NCI-H446 treated with DMSO at 0.1 percent for 48 hours (cell line): Measurements from ENCODE around the gene ZSCAN5A.
A peak's percentile ranks its signal among the peaks of the same experiment; 100 is the strongest.
"Not testable (repeated sequence)": the region's sequence is repeated elsewhere in the genome, so short reads cannot be mapped to it uniquely, and the experiment has no call there.

Source experiments
- DNase-seq: peaks from one replicate; lab custom pipeline; 2025; lab: John Stamatoyannopoulos, UW

Gene ZSCAN5A, protein sequence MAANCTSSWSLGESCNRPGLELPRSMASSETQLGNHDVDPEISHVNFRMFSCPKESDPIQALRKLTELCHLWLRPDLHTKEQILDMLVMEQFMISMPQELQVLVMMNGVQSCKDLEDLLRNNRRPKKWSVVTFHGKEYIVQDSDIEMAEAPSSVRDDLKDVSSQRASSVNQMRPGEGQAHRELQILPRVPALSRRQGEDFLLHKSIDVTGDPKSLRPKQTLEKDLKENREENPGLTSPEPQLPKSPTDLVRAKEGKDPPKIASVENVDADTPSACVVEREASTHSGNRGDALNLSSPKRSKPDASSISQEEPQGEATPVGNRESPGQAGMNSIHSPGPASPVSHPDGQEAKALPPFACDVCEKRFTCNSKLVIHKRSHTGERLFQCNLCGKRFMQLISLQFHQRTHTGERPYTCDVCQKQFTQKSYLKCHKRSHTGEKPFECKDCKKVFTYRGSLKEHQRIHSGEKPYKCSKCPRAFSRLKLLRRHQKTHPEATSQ

DNA sequence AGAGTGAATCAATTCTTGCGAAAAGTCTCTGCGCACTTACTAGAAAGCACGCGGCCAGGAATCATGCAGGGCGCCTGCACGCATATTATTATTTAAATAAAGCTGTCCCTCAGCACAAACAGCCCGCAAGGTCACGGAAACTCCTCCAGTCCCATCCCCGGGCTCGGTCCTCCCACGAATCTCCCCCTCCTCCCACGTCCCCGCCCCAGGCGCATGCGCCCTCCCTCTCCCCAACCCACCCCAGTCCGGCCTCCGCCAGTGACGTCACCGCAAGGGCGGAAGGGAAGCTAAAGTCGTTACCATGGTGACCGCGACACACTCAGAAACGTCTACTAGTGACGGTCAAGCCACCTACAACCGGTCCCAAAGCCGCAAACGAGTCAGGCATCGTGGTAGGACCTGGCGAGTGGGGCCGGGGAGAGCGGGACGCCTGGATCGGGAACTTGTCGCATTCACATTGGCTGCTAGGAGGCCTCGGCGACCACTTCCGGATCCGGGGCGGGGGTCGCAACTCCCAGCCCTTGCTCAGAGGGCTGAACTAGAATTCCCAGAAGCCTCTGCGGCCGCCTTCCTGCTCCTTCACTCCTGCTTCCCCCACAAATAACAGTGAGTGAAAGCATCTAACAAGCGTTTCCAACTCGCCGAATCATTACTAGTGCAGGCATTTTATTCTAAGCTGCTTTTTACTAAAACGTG lies at the start of gene ZSCAN5A:
Gene ZSCAN5A (minus strand): TSS at position 459 of the 696 bp plus-strand sequence. CDS start 89,793 bp downstream, outside the sequence.
- peak; percentile 90 for DNase-seq

DNA sequence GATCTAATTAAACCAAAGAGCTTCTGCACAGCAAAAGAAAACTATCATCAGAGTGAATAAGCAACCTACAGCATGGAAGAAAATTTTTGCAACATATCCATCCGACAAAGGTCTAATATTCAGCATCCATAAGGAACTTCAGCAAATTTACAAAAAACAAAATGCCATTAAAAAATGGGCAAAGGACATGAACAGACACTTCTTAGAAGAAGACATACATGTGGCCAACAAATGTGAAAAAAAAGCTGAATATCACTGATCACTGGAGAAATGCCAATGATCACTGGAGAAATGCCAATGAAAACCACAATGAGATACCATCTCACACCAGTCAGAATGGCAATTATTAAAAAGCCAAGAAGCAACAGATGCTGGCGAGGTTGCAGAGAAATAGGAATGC lies 46.2 kb upstream of the ZSCAN5A start:
- no peak for DNase-seq

DNA sequence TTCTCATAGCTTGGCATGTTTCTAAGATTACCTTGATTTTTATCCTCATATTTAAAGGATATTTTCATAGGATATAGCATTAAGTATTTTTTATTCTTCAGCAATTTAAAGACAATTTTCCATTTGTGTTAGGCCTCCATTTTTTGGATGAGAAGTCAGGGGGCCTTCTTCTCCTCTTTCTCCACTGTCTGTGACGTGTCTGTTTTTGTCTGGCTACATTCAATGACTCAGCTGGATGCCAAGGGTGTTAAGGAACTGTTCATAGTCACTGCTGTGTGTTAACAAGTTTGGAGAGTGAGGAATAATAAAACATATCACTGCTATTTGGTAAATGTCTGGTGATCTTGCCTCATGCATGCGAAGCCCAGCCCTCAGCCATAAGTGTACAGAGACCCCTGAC lies 42.3 kb upstream of the ZSCAN5A start:
- DNase-seq: no peak

DNA sequence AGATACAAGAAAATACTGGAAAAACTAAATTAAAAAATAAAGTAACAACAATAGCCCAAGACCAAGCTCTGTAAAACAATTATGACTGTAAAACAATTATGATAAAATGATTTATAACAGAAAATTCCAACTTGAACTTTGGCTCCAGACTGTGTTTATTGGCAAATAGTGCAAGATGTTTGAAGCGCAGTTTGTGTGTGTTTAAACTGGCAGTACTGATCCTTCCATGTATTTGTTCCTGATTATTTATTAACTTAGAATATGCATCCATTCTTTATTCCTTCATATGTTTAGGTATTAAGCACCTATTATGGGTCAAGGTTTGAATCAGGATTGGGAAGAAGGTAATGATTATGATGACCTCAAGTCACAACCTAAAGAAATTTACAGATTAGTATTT lies 40.9 kb upstream of the ZSCAN5A start:
- DNase-seq: no peak

DNA sequence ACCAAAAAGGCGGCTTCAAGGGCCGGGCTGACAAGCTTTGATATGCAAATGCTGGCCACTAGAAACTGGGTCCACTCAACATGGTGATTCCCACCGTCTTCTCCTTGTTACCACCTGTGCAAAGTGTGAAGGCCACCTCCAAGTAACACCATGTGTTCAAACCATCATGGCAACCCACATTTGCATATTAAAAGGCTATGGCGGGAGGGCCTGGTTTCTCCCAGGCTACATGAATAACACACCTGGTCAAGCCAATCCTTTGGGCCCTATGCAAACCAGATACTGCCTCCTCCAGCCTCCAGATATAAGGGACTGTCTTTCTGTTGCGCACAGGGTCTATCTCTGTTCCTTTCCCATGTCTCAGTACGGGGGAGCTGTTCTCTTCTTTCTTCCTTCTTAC lies 36.6 kb upstream of the ZSCAN5A start:
- no peak for DNase-seq

DNA sequence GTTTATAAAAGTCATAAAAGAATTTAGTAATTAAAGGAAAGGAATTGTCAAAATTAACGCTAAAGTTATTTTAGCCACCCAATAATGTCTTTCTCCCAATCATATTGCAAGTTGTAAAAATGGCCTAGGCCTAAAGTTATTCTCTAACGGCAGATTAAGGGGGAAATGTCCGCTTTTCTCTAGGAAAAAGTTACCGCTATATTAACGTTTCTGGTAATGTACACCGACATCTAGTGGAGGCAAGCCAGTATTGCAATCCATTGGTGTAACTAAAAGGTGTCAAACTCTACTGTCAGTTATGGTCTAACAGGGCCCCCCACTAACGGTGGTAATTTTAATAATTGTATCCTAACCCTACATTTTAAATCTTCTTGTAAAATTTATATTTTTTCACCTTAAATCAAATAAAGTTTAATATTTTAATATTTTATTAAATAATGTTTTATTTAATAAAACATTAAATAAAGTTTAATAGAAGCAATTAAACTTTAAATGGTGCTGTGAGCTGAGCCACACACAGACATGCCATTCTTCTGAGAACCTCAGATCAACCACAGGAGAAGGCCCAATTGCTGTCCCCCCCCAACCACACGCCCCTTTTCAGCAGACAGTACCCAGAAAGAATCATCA lies 35.9 kb upstream of the ZSCAN5A start:
- DNase-seq: peak; percentile 18

DNA sequence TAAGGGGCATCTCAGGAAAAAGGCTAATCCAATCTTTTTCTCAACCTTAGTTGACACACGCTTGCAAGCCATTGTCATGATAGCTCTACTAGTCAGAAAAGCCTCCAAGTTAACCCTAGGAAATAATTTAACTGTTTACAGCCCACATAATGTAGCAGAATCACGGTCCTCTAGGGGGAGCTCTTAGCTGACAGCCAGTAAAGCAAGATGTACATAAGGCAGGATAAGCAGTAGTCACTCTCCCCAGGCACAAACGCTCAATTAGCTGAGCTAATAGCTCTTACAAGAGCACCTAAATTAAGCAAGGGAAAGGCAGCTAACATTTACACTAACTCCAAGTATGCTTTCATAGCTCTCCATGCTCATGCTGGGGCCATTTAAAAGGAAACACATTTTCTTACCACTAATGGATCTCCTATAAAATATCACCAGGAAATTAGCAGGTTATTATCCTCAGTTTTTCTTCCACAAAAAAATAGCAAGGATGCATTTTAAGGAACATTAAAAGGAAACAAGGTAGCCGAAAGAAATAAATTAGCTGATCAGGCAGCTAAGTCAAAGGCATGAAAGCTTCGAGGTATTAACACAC lies 33.7 kb upstream of the ZSCAN5A start:
- no peak for DNase-seq

DNA sequence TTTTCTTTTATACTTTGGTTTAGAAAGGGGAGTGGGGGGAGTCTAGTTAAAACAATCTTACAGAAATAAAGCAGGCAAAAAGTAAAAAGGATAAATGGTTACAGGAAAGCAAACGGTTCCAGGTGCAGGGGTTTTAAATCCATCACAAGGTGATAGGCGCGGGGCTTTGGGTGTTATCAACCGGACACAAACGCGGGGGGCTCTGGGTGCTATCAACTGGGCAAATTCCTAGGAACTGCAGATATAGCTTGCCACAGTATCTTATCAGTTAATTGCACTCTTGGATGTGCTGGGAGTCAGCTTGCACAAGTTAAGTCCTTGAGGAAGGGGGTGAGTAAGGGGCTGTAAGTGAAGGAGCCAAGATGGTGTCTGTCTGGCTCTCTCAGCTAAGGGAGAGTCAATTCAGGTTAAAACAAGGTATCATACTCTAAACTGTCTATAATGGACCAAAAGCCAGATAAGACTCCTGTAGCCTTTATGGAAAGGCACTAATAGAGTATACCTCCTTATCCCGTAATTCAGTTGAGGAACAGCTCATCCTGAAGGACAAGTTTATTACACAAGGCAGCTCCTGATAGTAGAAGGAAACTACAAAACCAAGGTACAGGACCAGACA lies 32.6 kb upstream of the ZSCAN5A start:
- DNase-seq: no peak

DNA sequence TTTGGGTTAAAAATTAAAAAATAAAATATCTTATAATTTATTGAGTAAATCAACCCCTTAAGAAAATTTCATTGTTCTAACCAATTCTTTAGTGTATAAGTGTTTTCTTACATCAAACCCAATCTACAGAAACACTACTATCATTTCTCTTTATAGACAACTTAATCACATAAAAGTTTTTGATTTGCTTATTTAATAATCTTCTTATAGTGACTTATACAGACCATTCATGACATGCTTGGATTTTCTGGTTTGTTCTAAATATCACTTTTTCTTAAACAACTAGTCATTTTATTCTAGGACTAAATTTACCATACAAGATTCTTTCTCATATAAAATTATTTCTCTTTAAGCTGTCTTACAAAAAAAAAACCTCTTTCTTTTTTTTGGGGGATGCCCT lies 27.3 kb upstream of the ZSCAN5A start:
- no peak for DNase-seq

DNA sequence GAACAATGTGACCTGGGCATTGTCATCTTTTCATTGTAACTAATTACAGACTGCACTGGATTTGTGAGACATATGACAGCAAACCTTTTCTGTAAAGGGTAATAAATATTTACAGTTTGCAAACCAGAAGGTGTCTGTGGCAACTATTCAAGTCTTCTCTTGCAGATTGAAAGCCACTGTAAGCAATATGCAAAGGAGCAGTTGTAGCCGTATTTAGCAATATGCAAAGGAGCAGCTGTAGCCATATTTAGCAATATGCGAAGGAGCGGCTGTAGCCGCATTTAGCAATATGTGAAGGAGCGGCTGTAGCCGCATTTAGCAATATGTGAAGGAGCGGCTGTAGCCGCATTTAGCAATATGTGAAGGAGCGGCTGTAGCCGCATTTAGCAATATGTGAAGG lies 24.4 kb upstream of the ZSCAN5A start:
- not testable (repeated sequence) for DNase-seq

DNA sequence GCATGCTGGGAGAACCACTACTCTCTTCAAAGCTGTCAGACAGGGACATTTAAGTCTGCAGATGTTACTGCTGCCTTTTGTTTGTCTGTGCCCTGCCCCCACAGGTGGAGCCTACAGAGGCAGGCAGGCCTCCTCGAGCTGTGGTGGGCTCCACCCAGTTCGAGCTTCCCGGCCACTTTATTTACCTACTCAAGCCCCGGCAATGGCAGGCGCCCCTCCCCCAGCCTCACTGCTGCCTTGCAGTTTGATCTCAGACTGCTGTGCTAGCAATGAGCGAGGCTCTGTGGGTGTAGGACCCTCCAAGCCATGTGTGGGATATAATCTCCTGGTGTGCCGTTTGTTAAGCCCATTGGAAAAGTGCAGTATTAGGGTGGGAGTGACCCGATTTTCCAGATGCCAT lies 22.4 kb upstream of the ZSCAN5A start:
- DNase-seq: not testable (repeated sequence)

DNA sequence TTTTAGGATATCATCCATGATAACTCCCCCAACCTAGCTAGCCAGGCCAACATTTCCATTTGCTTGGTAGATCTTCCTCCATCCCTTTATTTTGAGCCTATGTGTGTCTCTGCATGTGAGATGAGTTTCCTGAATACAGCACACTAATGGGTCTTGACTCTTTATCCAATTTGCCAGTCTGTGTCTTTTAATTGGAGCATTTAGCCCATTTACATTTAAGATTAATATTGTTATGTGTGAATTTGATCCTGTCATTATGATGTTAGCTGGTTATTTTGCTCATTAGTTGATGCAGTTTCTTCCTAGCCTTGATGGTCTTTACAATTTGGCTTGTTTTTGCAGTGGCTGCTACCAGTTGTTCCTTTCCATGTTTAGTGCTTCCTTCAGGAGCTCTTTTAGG lies 20.7 kb upstream of the ZSCAN5A start:
- DNase-seq: not testable (repeated sequence)

DNA sequence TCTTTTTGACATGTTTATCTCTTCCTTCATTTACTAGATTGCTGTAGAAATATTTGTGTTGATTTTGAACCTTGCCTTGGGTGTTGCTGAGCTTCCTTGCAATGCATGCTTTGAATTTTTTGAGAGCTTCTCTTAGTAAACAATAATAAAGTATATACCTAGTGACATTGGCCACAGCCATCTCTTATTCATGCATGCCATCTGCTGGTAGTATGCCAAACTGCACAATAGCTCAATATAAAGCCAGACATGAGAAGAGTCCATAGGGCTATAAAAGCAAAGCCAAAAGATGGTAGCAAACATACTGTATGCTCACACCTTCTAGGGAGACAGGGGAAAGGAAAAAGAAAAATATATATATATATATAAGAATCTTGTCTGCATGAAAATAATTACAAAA lies 18.9 kb upstream of the ZSCAN5A start:
- DNase-seq: peak; percentile 15

DNA sequence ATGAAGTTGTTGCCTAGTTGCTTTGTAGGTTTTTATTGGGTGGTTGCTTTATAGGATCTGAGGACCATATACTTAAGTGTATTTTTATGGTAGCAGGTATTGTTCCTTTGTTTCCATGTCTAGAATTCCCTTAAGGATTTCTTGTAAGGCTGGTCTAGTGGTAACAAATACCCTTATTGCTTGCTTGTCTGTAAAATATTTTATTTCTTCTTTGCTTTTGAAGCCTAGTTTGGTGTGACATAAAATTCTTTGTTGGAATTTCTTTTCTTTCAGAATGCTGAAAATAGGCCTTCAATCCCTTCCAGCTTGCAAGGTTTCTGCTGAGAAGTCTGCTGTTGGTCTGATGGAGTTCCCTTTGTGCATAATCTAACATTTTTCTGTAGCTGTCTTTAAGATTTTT lies 18.1 kb upstream of the ZSCAN5A start:
- no peak for DNase-seq

DNA sequence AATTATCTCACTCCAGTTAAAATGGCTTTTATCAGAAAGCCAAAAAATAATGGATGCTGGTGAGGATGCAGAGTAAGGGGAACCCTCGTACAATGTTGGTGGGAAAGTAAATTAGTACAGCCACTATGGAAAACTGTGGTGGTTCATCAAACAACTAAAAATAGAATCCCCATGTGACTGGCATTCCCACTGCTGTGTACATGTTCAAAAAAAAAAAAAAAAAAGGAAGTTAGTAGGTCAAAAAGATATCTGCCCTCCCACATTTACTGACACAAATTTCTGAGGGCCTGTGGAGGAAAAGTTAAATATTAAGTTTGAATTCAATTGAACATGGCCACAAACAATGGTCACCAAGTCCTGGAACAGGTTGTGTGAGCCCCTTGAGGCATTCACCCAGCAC lies 9.8 kb upstream of the ZSCAN5A start:
- DNase-seq: no peak

DNA sequence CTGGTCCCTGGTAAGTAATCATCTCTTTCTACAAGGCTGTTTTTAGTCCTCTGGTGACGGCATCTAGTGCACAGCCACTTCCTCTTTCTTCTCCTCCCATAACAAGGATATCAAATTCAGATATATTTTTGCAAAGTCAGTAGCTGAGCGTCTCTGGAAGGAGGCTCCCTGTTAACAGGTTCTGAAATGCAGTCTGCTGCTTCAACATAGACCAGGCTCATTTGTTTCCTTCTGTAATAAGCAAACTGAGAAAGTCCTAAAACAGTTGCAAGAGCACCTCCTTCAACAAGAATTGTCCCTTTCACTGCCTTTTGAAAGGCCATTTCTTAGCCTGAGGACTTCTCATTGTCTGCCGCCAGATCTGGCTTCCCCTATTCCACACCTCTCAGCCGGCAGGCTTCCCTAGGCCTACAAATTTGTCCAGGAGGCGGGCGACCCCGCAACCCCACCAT lies 7.4 kb upstream of the ZSCAN5A start:
- no peak for DNase-seq

DNA sequence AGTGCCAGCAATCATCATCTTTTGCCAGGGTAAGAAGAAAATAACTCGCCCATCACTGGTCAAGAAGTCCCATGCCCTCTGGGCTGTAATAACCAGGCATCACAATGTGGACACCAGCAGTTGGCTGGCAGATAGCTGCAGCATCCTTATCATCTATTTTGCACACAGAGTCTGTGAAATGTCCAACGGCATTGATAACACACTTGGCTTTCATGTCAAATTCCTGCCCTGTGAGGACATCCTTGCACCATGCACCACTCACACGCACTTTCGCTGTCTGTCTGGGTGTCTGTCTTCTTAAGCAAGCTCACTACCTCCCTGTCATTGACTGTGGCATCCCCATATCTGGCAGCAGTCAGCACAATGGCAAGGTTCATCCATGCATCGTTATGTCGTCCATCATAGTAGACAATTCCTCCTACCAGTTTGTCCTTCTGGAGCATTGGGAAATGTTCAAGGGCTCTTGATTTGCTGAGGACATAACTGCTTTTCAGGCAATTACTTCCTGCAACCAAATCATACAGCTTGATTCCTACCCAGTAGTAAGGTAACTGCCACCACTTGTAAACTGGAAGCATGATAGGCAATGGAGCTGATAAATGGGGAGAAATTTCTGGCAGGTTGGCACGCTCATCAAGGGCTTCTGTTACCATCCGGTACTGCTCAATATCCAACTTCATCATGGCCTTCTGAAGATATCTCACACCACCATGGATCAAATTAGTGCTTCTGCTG lies 6.8 kb upstream of the ZSCAN5A start:
- no peak for DNase-seq

DNA sequence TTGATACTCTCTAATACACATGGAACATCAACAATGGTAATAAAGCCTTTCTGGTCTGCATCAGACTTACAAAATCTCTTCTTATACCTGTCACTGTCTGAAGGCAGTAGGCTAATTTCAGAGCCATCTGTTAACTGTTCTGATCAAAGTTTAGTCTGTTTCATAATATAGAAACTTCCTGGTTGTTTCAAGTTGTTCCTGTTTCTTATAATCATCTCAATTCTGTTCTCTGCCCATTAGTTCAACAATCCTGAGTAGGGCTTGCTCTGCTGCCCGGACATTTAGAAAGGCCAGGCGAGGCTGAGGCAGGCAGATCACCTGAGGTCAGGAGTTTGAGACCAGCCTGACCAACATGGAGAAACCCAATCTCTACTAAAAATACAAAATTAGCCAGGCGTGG lies 5.4 kb upstream of the ZSCAN5A start:
- DNase-seq: no peak

DNA sequence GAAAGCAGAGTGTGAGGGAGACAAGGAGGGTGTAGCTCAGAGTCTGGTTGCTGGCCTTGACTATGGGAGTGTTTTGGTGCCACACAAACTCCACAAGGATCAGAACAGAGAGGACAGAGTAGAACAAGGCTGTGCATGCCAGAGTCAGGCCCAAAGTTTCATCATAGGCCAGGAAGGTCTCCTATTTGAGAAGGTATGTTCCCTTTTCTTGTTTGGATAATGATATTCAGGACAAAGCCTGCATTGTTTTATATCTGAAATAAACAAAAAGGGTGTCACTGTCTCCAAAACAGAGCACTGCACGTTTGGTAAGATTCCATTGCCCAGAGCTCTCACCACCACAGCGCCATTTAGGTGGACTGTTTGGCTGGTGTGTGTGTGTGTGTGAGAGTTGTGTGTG lies 3.1 kb upstream of the ZSCAN5A start:
- no peak for DNase-seq

DNA sequence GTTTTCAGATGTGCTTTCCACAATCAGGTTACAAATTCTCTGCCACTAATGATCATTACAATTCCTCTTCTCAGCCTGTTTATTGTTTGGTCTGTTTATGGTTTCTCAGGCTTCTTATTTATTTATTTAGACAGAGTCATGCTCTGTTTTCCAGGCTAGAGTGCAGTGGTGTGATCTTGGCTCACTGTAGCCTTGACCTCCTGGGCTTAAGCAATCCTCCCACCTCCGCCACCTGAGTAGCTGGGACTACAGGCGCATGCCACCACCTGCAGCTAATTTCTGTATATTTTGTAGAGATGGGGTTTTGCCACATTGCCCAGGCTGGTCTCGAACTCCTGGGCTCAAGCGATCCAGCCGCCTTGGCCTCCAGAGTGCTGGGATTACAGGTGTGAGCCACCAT lies 2.1 kb upstream of the ZSCAN5A start:
- DNase-seq: no peak
